K562 treated with DMSO at 1 percent for 24 hours (cell line): Measurements from ENCODE around the gene ALX3. TPM values are rescaled to one million over a fixed set of nuclear protein-coding genes. Genes with fewer than 3 reads are reported as not detected.

Source experiments
- total RNA-seq: library from RNA; unstranded; fragments of 300-600 nt; gene quantifications from 2 replicates; pipeline ENCODE4 v1.2.3, GENCODE V29; 2022; ENCODE audit warnings: low read depth; ENCODE audit not compliant: insufficient read depth

Gene ALX3
- not detected in 2 replicates for total RNA-seq

GRCh38 chr1:110070671-110071242, at the start of gene ALX3:
Gene ALX3 (minus strand): TSS chr1:110070672. CDS start chr1:110070612, 60 bp downstream.

DNA sequence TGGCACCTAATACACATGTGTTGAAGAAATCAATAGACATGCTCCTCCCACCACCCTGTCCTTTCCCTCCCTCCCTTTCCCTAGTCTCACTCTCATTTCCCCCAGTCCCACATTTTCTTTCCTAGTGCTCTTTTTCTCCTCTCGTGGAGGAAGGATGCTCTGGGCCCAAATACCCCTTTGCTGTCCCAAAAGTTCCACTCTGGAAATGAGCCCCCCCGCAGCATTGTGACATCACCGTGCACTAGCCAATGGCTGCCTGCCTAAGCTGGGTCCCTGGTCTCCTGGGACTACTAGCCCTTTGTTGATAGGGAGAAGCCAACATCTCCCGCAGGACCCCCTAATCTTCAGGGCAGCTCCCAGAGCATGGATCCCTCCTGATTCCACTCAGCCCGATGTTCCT, 41.7 kb upstream of the ALX3 start, which contains the start of gene UBL4B:
Gene UBL4B (plus strand): TSS at position 301 of the 400 bp plus-strand sequence. CDS start 92 bp downstream, at position 393.

DNA sequence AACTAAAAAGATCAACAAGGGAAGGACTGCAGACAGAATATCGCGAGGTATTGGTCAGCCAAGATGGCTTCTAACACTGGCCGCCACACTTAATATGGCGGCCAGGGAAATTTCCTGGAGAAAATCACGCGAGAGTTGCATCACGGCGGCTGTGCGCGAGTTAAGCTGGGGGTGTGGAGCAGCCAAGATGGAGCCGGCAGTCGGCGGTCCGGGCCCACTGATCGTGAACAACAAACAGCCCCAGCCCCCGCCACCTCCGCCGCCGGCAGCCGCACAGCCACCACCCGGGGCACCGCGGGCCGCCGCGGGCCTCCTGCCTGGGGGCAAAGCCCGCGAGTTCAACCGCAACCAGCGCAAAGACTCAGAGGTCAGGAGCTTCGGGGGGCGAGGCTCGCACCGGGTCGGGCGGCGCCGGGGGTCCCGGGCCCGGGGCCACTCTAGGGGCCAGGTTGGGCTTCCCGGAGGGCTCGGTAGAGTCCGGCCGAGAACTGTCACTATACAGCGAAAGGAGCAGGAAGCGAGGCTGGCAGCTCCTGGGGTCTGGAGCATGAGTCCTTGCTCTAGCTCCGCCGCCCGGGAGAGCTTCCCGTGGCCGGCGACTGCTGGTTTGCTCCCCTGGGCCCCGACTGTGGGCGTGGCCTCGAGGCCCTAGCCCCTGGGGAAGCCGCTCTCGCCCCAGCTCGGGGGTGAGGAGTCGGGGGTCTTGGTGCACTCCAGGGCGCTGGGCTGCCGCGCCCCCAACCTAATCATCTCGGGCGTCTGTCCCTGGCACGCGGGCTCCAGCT, 35.8 kb downstream of the ALX3 start, which contains the start of gene STRIP1:
Gene STRIP1 (plus strand): TSS at position 174 of the 785 bp plus-strand sequence. CDS start 14 bp downstream, at position 188.

Other genes starting within 250 kb of the ALX3 start
- gene CSF1, start 159.8 kb downstream of the ALX3 start, total RNA-seq = 10.0 and 10.9 TPM in 2 replicates
- 78.8 and 91.1 TPM in 2 replicates for gene AHCYL1, start 85.9 kb downstream of the ALX3 start, total RNA-seq
- gene STRIP1, start 36.0 kb downstream of the ALX3 start, total RNA-seq = 30.2 and 31.3 TPM in 2 replicates
- gene UBL4B, start 41.8 kb upstream of the ALX3 start, total RNA-seq = 0.25 TPM in 1 of 2 replicates, not detected in the other
- not detected in 2 replicates for gene SLC6A17, start 79.8 kb upstream of the ALX3 start, total RNA-seq
- 2.8 and 5.1 TPM in 2 replicates for gene KCNC4, start 139.6 kb upstream of the ALX3 start, total RNA-seq